Astrocyte of the spinal cord (primary cell): ENCODE data around the gene RUBCNL.

Source experiments
- DNase-seq: peaks from one replicate; pipeline ENCODE4 v3.0.0; 2011; ENCODE audit warnings: low read depth, low spot score
- H3K4me3 ChIP-seq: 2 replicates; pipeline ENCODE4 v1.5.1; 2011; ENCODE audit warnings: low read depth, mild to moderate bottlenecking, low read length, moderate library complexity
- in situ Hi-C: cut with HindIII; loops from 2 replicates; pipeline ENCODE4 v1.10.0; 2017; ENCODE audit warnings: low sequenced_read_pairs
- TF ChIP-seq, protein P1 (sequence below): IDR thresholded peaks from 2 replicates; pipeline ENCODE4 v1.5.1; 2012; ENCODE audit warnings: low read depth, mild to moderate bottlenecking, low read length, inconsistent platforms

Gene RUBCNL

DNA sequence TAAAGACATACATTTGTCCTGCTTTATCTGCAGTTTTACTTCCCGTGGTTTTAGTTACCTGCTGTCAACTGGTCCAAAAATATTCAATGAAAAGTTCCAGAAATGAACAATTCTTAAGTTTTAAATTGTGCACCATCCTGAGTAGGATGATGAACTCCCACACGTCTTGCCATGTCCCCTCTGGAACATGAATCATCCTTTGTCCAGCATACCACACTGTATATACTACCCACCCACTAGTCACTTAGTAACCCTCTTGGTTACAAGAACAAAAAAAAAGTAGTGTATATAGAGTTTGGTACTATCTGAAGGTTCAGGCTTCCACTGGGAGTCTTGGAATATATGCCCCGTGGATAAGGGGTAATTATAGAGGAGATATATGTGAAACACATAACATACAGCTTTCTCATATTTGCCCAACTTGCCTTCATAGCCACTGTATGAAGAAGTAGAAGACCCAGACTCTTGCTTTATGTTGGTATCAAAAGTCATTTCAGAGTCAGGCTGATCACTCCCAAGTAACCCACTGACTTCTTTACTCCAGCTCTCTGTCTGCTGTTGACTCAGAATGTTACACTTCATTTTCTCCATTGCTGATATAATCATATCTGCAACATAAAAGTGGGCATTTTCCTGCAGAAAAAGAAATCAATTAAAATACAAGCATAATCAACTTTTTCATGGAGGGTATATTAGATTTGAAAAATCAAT is 19.3 kb downstream of the RUBCNL start:
- in situ Hi-C loops = no loop called here
- DNase-seq = peak; percentile 50
- no peak overlapping the region for H3K4me3 ChIP-seq
- TF ChIP-seq, protein P1, sequence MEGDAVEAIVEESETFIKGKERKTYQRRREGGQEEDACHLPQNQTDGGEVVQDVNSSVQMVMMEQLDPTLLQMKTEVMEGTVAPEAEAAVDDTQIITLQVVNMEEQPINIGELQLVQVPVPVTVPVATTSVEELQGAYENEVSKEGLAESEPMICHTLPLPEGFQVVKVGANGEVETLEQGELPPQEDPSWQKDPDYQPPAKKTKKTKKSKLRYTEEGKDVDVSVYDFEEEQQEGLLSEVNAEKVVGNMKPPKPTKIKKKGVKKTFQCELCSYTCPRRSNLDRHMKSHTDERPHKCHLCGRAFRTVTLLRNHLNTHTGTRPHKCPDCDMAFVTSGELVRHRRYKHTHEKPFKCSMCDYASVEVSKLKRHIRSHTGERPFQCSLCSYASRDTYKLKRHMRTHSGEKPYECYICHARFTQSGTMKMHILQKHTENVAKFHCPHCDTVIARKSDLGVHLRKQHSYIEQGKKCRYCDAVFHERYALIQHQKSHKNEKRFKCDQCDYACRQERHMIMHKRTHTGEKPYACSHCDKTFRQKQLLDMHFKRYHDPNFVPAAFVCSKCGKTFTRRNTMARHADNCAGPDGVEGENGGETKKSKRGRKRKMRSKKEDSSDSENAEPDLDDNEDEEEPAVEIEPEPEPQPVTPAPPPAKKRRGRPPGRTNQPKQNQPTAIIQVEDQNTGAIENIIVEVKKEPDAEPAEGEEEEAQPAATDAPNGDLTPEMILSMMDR = no peak

DNA sequence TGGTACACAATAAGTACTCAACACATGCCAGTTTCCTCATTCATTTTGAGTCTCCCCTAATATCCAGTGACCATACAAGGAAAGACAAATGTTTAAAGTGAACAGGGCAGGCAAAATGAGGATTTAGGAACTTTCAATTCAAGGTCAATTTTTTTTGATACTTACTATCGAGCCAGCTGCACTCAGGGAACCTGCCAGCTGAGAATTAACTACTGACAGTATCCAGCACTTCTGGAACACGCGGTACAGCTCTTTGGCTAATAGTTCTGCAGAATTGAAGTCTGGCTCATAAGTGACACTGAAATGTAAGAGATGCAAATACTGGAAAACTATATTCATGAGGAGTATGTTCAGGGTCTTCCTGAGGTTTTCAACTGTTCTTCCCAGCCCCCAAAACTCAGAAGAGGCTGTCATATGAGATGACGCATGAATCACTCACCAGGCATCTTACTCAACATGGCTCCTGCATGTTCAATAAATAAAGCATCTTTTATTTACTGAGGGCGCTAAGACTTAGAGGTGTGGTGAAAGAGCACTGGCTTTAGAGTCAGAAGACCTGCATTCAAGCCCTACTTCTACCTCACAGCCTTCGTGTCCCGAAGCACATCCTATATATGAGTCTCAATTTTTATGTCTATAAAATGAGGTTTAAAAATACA is 25.6 kb downstream of the RUBCNL start:
- H3K4me3 ChIP-seq = no peak overlapping the region
- TF ChIP-seq, protein P1 = no peak
- DNase-seq = no peak
- in situ Hi-C loops = no loop called here

DNA sequence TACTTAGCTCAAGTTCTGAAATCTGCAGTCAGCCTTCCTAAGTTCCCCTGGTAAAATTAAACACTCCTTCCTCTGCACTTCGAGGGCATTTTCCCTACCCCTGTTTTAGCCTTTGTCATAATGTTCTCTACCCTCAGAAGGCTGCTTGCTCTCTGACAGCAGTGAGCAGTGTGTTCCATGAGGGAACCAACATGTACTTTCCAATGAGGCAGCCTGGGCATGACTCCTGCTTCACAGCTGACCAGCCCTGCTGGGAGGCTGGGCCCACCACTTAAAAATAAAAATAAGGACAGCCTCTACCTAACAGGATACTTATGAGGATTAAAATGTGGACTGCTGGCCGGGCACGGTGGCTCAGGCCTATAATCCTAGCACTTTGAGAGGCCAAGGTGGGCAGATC is 26.4 kb downstream of the RUBCNL start:
- TF ChIP-seq, protein P1 = no peak
- H3K4me3 ChIP-seq = no peak overlapping the region
- in situ Hi-C loops = no loop called here
- DNase-seq = no peak

DNA sequence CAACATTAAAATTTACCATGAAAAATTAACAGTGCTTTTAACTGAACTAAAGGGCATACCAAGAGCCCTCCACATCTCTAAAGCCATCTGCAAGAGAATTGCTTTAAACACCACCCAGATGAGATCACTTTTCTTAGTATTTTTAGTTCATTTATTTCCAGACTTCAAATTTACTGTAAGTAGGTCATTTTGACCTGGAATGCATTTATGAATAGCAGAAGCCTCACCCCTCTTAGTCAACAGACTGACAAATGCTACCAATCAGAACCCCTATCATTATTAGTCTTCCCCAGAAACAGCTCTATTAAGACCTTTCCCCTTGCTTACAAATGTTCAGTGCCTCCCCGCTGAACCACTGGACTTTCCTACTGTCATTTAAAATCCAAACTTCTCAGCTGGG is 27.3 kb downstream of the RUBCNL start:
- no peak overlapping the region for H3K4me3 ChIP-seq
- DNase-seq = peak; percentile 75
- in situ Hi-C loops = no loop called here
- TF ChIP-seq, protein P1 = no peak

DNA sequence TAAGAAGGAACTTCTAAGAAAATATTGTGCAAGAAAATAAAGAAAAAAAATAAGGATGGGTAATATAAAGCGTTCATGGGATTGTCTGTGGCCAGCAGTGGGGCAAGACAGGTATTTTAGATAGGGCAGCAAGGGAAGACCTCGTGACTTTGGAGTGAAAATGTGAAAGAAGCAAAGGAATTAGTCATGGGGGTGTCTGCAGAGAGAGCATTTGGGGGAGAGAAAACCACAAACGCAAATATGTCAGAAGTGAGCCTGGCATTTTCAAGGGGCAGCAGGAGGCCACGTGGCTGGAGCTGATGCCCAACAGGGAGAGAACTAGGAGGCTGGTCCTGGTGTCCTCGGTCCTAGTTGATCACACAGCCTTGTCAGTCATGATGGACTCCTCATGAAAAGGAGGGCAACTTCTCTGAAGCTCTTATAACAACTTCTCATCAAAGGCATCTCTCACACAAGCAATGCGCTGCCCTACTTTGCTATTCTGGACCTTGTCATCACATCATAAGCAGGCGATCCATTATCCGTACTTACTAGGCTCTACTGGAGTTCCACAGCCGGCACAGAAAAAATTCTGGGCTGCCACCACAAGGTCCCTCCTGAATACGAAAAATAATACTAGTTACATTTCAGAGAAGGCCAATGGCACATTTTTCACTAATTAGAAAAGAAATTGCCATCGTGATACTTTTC is 31.0 kb downstream of the RUBCNL start:
- in situ Hi-C loops = no loop called here
- DNase-seq = no peak
- no peak overlapping the region for H3K4me3 ChIP-seq
- TF ChIP-seq, protein P1 = no peak

DNA sequence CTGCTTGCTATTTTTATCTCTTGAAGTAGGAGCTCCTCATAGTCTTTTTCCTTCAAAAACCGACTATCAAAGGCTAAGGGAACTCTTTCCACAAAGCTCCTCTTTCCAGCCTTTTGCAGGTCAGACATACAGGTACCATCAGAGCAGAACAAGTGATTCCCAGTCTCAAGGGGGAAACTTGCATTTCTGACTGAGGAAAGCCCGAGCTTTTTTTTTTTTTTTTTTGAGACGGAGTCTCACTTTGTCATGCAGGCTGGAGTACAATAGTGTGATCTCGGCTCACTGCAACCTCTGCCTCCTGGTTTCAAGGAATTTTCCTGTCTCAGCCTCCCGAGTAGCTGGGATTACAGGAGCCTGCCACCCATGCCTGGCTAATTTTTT is 32.0 kb downstream of the RUBCNL start:
- no peak overlapping the region for H3K4me3 ChIP-seq
- TF ChIP-seq, protein P1 = no peak
- DNase-seq = no peak
- in situ Hi-C loops = no loop called here
